GM18909 (cell line): ENCODE results near the gene MCOLN2.
A peak's percentile ranks its signal among the peaks of the same experiment; 100 is the strongest.
"Not testable (repeated sequence)": the region's sequence is repeated elsewhere in the genome, so short reads cannot be mapped to it uniquely, and the experiment has no call there.

ENCODE experiments used
- ATAC-seq: cut with Tn5 transposase; IDR thresholded peaks from one replicate; pipeline ENCODE4 v1.9.1; 2021; ENCODE audit warnings: mild to moderate bottlenecking; ENCODE audit not compliant: unreplicated experiment, poor library complexity

The MCOLN2 gene

GRCh38 chr1:84988588-84988987 is 8.3 kb downstream of the MCOLN2 start:
- peak; percentile 60 for ATAC-seq

- not testable (repeated sequence) for ATAC-seq
These were observed 10.4 kb downstream of the MCOLN2 start for GRCh38 chr1:84986561-84986960.

- ATAC-seq = no peak
These were observed 11.5 kb downstream of the MCOLN2 start for GRCh38 chr1:84985365-84985764.

GRCh38 chr1:84982395-84982794 is 14.5 kb downstream of the MCOLN2 start:
- ATAC-seq = no peak

- ATAC-seq = no peak
These were observed 21.9 kb downstream of the MCOLN2 start for GRCh38 chr1:84975035-84975434.

- peak; percentile 52 for ATAC-seq
These were observed 23.2 kb downstream of the MCOLN2 start for GRCh38 chr1:84973498-84974334.

- ATAC-seq = peak; percentile 41
These were observed 24.4 kb downstream of the MCOLN2 start for GRCh38 chr1:84972377-84972987.

GRCh38 chr1:84971957-84972356 is 25.0 kb downstream of the MCOLN2 start:
- peak; percentile 41 for ATAC-seq

- peak; percentile 36 for ATAC-seq
These were observed 27.2 kb downstream of the MCOLN2 start for GRCh38 chr1:84969489-84970250.

GRCh38 chr1:84968865-84969264 is 28.0 kb downstream of the MCOLN2 start:
- no peak for ATAC-seq

- ATAC-seq = no peak
These were observed 28.8 kb downstream of the MCOLN2 start for GRCh38 chr1:84968101-84968500.

GRCh38 chr1:84967666-84968065 is 29.2 kb downstream of the MCOLN2 start:
- ATAC-seq = no peak

GRCh38 chr1:84963021-84963420 is 33.9 kb downstream of the MCOLN2 start:
- no peak for ATAC-seq

GRCh38 chr1:84961316-84961715 is 35.6 kb downstream of the MCOLN2 start:
- no peak for ATAC-seq

- no peak for ATAC-seq
These were observed 36.5 kb downstream of the MCOLN2 start for GRCh38 chr1:84960371-84960770.

GRCh38 chr1:84959294-84959693 is 37.6 kb downstream of the MCOLN2 start:
- ATAC-seq = peak; percentile 77

GRCh38 chr1:84957966-84958365 is 38.9 kb downstream of the MCOLN2 start:
- ATAC-seq = no peak

GRCh38 chr1:84956655-84957054 is 40.3 kb downstream of the MCOLN2 start:
- no peak for ATAC-seq

- no peak for ATAC-seq
These were observed 40.8 kb downstream of the MCOLN2 start for GRCh38 chr1:84956097-84956496.

- no peak for ATAC-seq
These were observed 47.2 kb downstream of the MCOLN2 start for GRCh38 chr1:84949664-84950063.
